Measurements from ENCODE around the gene ARAP2. TPM values are rescaled to one million over a fixed set of nuclear protein-coding genes. Genes with fewer than 3 reads are reported as not detected.

ARAP2 gene
- total and polyA plus RNA-seq, 9 of the 15 experiments (the other 6 are each of a cell fraction or from before 2014, with no cell fraction given), result 0.03 to 0.35 (median 0.11) TPM; not detected in 4

DNA sequence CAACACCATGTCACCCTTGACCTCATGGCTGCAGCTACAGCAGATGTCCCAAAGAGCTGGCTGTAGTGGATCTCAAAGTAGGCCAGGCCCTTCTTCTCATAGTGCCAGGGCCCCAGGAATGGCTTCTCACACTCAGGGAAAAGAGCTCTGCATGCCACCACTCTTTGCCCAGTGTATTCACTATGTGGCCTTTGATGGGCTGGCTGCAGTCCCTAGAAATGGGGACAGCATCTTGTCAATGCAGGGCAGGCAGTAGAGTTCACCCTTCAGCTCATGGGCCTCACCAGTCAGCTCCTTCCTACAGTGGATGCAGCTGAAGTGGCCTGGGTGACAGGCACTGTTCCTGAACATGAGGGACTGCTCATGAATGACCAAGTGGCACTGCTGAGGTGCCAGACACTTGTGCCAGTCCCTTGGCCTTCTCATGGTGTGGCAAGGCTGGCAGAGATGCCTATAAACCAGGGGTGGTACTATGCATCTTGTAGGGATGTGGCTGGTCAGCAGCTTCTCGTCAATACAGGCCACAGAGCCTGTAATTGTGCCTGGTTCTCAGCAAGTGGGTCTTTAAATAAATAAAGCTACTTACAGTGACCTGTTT, 178.9 kb downstream of the ARAP2 start:
- Histone ChIP-seq H3K4me2 (ENCODE audit: insufficient read depth, low read length) (no peak overlapping the region), H3K36me3 (ENCODE audit: control insufficient read depth, insufficient read depth, low read length) (no peaks in the 10 kb centered on the region), H4K20me1 (replicated peaks; ENCODE audit: control insufficient read depth, insufficient read depth, low read length) (no peaks in the 10 kb centered on the region), H3K27ac (ENCODE audit: extremely low read depth, low read depth, low read length) (no peak overlapping the region), H3K9ac (ENCODE audit: insufficient read depth in 1 of 2, low read depth in 2 of 2, low read length in 2 of 2) (no peak overlapping the region), H3K4me1 (replicated peaks in 1 of 2; ENCODE audit: control insufficient read depth in 2 of 2, insufficient read depth in 2 of 2, low read length in 2 of 2) (no peaks in the 10 kb centered on the region), H3K27me3 (ENCODE audit: control insufficient read depth in 2 of 2, insufficient read depth in 2 of 2, low read length in 2 of 2) (no peaks in the 10 kb centered on the region), H3K79me2 (ENCODE audit: control insufficient read depth, insufficient read depth, low read length) (no peaks in the 10 kb centered on the region), H3K4me3 (no peak overlapping the region), H3K9me1 (ENCODE audit: control insufficient read depth, insufficient read depth, low read length) (no peaks in the 10 kb centered on the region), H2AFZ (ENCODE audit: low read depth, low read length) (no peak overlapping the region), H3K9me3 (replicated peaks; ENCODE audit: control insufficient read depth, insufficient read depth, low read depth, low read length) (no peaks in the 10 kb centered on the region)
- CTCF ChIA-PET (ENCODE audit: low intra/inter-chr PET ratio), result no interaction called here
- no peak for TF ChIP-seq ZNF3 (CRISPR knock-in tag; IDR thresholded peaks at IDR 0.05)
- TF ChIP-seq, protein P1, sequence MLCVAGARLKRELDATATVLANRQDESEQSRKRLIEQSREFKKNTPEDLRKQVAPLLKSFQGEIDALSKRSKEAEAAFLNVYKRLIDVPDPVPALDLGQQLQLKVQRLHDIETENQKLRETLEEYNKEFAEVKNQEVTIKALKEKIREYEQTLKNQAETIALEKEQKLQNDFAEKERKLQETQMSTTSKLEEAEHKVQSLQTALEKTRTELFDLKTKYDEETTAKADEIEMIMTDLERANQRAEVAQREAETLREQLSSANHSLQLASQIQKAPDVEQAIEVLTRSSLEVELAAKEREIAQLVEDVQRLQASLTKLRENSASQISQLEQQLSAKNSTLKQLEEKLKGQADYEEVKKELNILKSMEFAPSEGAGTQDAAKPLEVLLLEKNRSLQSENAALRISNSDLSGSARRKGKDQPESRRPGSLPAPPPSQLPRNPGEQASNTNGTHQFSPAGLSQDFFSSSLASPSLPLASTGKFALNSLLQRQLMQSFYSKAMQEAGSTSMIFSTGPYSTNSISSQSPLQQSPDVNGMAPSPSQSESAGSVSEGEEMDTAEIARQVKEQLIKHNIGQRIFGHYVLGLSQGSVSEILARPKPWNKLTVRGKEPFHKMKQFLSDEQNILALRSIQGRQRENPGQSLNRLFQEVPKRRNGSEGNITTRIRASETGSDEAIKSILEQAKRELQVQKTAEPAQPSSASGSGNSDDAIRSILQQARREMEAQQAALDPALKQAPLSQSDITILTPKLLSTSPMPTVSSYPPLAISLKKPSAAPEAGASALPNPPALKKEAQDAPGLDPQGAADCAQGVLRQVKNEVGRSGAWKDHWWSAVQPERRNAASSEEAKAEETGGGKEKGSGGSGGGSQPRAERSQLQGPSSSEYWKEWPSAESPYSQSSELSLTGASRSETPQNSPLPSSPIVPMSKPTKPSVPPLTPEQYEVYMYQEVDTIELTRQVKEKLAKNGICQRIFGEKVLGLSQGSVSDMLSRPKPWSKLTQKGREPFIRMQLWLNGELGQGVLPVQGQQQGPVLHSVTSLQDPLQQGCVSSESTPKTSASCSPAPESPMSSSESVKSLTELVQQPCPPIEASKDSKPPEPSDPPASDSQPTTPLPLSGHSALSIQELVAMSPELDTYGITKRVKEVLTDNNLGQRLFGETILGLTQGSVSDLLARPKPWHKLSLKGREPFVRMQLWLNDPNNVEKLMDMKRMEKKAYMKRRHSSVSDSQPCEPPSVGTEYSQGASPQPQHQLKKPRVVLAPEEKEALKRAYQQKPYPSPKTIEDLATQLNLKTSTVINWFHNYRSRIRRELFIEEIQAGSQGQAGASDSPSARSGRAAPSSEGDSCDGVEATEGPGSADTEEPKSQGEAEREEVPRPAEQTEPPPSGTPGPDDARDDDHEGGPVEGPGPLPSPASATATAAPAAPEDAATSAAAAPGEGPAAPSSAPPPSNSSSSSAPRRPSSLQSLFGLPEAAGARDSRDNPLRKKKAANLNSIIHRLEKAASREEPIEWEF (CRISPR knock-in tag; IDR thresholded peaks at IDR 0.05), result no peak
- TF ChIP-seq ZNF586 (CRISPR knock-in tag; conservative IDR thresholded peaks at IDR 0.05), result no peak
- TF ChIP-seq ARNT (IDR thresholded peaks at IDR 0.05), result no peak
- TF ChIP-seq MAFF (IDR thresholded peaks at IDR 0.05; ENCODE audit: low read length), result no peak
- TF ChIP-seq, protein P2, sequence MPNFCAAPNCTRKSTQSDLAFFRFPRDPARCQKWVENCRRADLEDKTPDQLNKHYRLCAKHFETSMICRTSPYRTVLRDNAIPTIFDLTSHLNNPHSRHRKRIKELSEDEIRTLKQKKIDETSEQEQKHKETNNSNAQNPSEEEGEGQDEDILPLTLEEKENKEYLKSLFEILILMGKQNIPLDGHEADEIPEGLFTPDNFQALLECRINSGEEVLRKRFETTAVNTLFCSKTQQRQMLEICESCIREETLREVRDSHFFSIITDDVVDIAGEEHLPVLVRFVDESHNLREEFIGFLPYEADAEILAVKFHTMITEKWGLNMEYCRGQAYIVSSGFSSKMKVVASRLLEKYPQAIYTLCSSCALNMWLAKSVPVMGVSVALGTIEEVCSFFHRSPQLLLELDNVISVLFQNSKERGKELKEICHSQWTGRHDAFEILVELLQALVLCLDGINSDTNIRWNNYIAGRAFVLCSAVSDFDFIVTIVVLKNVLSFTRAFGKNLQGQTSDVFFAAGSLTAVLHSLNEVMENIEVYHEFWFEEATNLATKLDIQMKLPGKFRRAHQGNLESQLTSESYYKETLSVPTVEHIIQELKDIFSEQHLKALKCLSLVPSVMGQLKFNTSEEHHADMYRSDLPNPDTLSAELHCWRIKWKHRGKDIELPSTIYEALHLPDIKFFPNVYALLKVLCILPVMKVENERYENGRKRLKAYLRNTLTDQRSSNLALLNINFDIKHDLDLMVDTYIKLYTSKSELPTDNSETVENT (CRISPR knock-in tag; IDR thresholded peaks at IDR 0.05), result no peak
- TF ChIP-seq, protein P3, sequence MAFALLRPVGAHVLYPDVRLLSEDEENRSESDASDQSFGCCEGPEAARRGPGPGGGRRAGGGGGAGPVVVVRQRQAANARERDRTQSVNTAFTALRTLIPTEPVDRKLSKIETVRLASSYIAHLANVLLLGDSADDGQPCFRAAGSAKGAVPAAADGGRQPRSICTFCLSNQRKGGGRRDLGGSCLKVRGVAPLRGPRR (CRISPR knock-in tag; IDR thresholded peaks at IDR 0.05), result no peak
- no peak for TF ChIP-seq SMARCA5 (IDR thresholded peaks at IDR 0.05)
- TF ChIP-seq, protein P4, sequence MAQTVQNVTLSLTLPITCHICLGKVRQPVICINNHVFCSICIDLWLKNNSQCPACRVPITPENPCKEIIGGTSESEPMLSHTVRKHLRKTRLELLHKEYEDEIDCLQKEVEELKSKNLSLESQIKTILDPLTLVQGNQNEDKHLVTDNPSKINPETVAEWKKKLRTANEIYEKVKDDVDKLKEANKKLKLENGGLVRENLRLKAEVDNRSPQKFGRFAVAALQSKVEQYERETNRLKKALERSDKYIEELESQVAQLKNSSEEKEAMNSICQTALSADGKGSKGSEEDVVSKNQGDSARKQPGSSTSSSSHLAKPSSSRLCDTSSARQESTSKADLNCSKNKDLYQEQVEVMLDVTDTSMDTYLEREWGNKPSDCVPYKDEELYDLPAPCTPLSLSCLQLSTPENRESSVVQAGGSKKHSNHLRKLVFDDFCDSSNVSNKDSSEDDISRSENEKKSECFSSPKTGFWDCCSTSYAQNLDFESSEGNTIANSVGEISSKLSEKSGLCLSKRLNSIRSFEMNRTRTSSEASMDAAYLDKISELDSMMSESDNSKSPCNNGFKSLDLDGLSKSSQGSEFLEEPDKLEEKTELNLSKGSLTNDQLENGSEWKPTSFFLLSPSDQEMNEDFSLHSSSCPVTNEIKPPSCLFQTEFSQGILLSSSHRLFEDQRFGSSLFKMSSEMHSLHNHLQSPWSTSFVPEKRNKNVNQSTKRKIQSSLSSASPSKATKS (CRISPR knock-in tag; IDR thresholded peaks at IDR 0.05), result no peak
- TF ChIP-seq HMG20A (CRISPR knock-in tag; conservative IDR thresholded peaks at IDR 0.05), result no peak
- FAIRE-seq (no peak), ATAC-seq (no peak), DNase-seq (ENCODE audit: extremely low read depth in 1 of 4, low spot score in 3 of 4) (no peak)
- 0% methylated on average over 1 of the region's 1 CpG for WGBS (ENCODE audit: insufficient coverage, low coverage, missing lambda C conversion rate)
- in situ Hi-C loops (cut with MboI), result no loop called here
- no TSS peak for BruUV-seq (replicated peaks)
- intact Hi-C loops (cut with micrococcal nuclease), result no loop called here
- POLR2A ChIA-PET, result no interaction called here
